NB4 (cell line): ENCODE results near the gene CSF3.

Experiments used
- CTCF ChIP-seq: IDR thresholded peaks from one replicate; pipeline ENCODE4 v1.5.1; 2012; ENCODE audit warnings: low read depth, low read length
- MAX ChIP-seq: IDR thresholded peaks from 2 replicates; pipeline ENCODE4 v1.6.1; 2011; ENCODE audit warnings: low read depth, low read length
- MYC ChIP-seq: IDR thresholded peaks from 2 replicates; pipeline ENCODE4 v1.6.1; 2011; ENCODE audit warnings: low read depth, low read length
- POLR2A ChIP-seq: IDR thresholded peaks from 2 replicates; pipeline ENCODE4 v1.6.1; 2011; ENCODE audit warnings: mild to moderate bottlenecking; ENCODE audit not compliant: insufficient read length; ENCODE audit errors: extremely low read depth

- TF ChIP-seq POLR2A: no peak
- TF ChIP-seq CTCF: no peak
- no peak for TF ChIP-seq MAX
- TF ChIP-seq MYC: no peak
Measured at GRCh38 chr17:40021451-40021971, 6.3 kb downstream of the CSF3 start.
